Measurements from ENCODE around the gene RAPGEF3. TPM values are rescaled to one million over a fixed set of nuclear protein-coding genes. Genes with fewer than 3 reads are reported as not detected.

Gene RAPGEF3
- total RNA-seq, 2 experiments from 2014 or later, result 1.1 to 1.4 TPM

DNA sequence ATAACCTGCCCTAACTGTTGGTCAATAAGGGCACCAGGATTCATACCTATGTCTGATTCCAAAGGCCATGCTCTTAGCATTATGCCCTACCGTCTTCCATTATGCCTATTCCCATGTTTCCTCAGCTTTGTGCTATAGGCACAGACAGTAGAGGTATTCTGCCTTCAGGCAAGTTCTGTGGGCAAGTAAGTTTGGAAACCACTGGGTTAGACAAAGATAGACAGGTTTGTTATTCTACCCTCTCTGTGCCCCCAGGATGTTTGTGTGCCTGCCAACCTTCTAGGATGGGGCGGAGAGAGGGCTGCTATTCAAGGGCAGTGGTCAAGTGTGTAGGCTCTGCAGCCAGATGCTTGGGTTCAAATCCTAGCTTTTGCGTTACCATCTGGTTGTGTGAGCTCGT is 4.6 kb downstream of the RAPGEF3 start:
- POLR2A ChIA-PET, result no interaction called here
- CTCF ChIA-PET, result interaction anchor here (1.1 to 14.0 kb wide), 3 partner anchors 11 to 85 kb away, joined by 3 to 147 read pairs (median 10); no protein-coding TSS in a partner anchor

DNA sequence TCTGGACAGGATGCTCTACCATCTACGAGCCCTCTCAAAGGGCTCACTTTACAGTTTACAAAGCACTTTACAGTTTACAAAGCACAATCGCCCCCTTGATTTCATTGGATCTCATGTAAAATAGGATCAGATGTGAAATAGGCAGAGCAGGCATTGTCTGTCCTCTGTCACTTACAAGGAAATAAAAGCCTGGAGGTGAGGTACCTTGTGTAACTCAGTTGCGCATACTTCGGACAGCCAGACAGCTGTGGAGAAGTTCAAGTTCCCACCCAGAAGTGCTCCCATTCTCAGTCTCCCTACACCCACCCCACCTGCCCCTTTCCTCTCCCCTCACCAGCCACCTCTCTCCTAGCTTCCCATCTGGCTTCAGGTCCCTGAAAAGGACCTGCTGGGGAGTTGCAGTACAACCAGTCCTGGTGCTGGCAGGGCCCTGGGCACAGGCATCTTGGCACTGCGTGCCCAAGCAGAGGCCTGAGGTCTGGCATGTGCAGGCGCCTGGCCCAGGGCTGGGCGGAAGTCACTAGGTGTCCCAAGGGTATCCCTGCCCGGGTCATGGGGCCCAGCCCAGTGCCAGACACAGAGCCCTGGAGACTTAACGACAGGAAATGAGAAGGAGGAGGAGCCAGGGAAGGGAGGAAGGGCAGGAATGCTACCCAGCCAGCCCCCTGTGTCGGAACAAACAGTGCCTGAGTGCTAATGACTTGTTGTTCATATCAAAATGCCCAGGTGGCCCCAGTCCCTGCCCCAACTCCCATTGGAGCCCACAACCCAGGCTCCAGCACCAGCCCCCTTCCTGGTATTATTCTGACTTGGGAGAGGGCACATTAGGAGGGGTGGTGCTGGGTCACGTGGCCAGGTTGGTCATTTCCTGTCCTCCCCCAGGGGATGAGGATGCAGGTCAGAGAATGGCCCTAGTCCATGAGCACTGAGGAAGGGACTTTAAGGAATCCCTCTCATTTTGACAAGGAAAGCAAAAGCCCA is 5.4 kb downstream of the RAPGEF3 start:
- ChIA-PET POLR2A (no interaction called here), CTCF (interaction anchor here (1.1 to 14.0 kb wide), 2 partner anchors 11 to 26 kb away, joined by 3 to 147 read pairs; no protein-coding TSS in a partner anchor)

DNA sequence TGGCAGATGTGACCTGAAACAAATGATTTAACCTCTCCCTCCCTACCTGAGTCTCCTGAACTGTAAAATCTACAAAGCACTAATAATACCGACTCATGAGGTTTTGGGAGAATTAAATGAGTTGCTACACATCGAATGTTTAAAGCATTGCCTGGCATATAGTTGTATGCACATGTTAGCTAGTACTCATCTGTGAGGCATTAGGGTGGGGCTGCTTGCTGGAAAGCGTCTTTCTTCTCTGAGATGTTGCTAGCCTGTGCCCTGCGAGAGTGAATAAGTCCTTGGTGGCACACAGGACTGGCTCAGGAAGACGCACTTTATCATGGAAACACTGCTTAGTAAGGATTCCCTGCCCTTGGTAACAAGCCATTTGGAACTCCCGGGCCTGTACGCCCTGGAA is 6.1 kb downstream of the RAPGEF3 start:
- CTCF ChIA-PET, result interaction anchor here (14.0 kb wide), 1 partner anchor 10 kb away, joined by 147 read pairs; no protein-coding TSS in a partner anchor
- POLR2A ChIA-PET, result no interaction called here

DNA sequence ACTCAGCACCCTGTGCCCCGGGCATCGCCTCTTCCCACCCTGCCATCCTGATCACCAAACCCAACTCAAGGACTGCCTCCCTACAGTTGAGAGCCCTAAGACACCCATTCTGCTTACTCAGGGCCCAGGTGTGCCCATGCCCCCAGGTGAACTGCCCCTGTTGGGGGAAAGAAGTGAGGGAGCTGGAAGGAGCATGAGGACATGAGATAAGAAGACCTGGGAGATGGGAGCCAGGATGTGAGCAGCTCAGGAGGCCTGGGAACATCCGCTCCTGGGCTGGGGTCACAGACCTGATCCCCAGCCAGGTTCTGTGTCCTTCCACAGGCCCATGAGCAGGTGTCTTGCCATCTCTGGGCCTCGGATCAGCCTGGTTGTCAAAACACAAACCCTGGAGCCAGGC is 6.6 kb downstream of the RAPGEF3 start:
- CTCF ChIA-PET, result interaction anchor here (13.0 to 14.0 kb wide), 2 partner anchors 9 to 22 kb away, joined by 147 to 289 read pairs; partner anchors contain the start of gene SLC48A1
- POLR2A ChIA-PET, result no interaction called here

DNA sequence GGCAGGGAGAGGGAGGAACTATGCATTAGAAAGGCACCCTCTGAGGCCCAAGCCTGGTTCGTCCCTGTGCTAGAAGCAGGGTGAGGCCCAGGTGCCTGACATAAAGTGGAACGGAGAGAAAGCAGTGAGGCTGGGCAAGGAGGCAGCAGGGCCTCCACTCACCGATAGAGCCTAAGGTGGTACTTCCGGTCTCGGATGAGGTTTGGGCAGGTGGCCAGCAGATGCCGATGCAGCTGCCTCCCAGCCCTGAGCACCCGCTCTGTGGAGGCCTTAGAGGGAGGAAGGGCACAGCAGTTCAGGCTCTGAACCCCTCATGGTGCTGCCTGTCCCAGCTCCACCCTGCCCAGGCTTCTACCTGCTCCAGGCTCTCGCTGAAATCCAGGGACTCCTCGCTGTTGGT is 7.1 kb downstream of the RAPGEF3 start:
- POLR2A ChIA-PET, result no interaction called here
- CTCF ChIA-PET, result interaction anchor here (13.0 to 14.0 kb wide), 2 partner anchors 9 to 22 kb away, joined by 147 to 289 read pairs; partner anchors contain the start of gene SLC48A1

DNA sequence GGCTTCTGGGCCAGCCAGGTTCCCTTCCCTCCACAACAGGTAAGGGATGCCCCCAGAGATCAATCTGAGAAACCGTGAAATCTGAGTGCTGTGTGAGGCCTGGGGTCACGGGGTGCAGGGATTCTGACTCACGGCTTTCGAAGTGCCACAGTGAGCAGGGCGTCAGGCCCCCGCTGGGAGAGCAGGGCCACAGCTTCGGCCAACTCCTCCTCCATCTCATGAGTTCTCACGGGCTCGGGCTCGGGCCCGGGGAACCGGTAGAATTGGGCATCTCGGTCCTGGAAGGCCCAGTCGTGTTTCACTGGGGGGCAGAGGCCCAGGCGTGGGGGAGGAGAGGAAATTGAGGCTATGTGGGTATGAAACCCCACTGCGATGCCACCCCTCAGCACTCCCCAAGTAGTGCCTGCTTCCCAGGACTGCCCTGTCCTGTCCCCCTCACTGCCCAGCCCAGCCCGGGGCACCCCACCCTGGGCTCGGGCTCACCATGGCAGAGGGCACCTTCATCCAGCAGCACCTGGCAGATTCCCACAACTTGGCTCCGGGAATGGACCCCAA is 7.7 kb downstream of the RAPGEF3 start:
- POLR2A ChIA-PET, result no interaction called here
- CTCF ChIA-PET, result interaction anchor here (13.0 to 14.0 kb wide), 2 partner anchors 8 to 23 kb away, joined by 147 to 289 read pairs; partner anchors contain the start of gene SLC48A1

DNA sequence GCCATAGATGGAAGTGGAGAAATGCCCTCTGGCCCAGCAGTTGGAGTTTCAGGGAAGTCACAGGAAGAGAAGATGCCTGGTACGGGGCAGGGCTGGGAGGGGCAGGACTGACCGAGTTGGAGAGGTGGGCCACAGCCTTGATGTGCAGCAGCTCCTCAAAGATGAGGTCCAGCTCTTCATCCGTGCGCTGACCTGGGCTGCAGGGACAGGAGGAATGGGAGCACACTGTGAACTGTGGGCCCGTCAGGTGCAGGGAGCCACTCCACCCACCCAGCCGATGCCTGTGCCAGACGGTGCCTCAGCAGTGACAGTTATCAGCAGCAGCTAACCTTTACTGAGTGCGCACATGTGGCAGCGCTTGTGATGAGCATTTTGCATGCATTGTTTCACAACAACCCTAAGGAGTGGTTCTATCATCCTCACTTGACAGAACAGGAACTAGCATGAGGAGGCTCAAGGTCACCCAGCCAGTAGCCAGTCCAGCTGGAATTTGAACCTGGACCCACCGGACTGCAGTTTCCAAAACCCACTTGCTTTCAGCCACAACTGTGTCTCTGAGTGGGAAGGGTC is 8.4 kb downstream of the RAPGEF3 start:
- POLR2A ChIA-PET, result no interaction called here
- CTCF ChIA-PET, result interaction anchor here (0.8 to 14.0 kb wide), 3 partner anchors 8 to 44 kb away, joined by 3 to 289 read pairs (median 147); partner anchors contain the start of genes RPAP3 and SLC48A1

DNA sequence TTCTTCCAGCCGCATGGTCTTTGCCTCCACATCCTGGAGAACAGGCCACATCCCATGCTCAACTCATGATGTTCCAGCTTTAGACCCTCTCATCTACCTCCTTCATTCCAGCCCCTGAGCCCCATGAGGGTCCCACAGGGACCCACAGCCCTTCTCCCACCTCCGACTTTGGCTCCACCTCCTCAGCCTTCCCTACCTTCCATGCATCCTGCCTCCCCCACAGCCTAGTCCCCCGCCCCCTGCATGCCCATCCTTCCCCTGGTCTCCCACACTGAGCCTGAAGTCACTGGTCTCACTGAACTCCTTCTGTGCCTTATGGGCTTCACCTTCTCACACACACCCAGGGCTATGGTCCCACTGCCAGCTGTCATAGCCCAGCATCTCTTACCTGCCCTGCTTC is 9.8 kb downstream of the RAPGEF3 start:
- POLR2A ChIA-PET, result no interaction called here
- CTCF ChIA-PET, result interaction anchor here (0.6 to 13.0 kb wide), 3 partner anchors 25 to 916 kb away, joined by 3 to 289 read pairs (median 5); partner anchors contain the start of gene SLC48A1

DNA sequence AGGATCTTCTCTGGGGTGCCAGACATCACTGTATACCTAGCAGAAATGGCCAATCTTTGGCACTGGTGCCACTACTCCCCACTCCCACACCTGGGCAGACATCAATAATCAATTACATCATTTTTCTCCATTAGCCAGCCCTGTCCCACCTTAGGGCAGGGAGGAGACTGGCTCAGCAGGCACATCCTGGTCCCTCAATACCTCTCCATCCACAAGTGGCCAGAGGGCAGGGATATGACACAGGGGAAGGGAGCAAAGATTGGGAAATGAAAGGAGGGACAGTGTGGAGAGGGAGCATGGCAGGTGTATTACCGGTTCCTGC is 10.2 kb downstream of the RAPGEF3 start:
- ChIA-PET POLR2A (no interaction called here), CTCF (interaction anchor here (1.8 to 13.0 kb wide), 2 partner anchors 26 to 87 kb away, joined by 5 to 289 read pairs; partner anchors contain the start of gene SLC48A1)

DNA sequence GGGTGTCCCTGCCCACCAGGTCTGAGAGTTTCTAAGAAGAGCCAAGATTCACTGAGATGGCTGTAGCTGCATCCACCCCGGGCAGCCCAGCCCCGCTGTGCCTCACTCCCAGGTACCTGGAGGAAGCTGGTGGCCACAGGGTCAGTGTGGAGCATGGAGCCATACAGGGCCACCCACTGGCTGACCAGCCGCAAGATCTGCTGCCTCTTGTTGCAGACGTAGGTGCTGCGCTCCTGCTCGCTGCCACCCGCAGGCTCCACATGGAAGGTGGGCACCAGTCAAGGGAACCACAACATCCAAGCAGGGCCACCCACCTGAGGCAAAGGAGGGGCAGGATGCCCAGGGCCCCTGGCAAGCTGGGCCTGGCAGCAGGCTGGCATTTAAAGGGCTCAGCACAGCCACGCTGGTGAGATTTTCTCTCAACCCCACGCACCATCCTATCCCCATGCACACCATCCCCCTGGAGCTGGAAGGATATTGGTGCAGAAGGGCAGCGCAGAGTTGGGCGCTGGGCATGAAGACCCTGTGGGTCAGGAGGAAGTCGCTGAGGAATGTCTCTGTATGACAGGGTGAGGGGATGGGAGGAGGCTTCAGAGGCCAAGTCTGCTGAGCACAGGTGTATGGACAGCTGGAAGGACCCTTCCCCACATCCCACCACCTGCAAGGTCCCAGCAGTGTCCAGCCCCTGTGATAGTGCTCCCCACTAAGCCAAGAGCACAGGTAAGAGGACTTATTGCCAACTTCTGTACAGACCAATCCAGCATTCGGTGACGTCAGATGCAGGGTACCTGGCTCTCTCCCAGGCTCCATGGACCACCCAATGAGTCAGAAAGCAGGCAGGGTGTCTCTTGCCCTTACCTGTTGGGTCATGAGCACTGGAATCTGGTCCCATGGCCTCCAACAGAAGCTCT is 10.8 kb downstream of the RAPGEF3 start:
- ChIA-PET POLR2A (no interaction called here), CTCF (interaction anchor here (1.4 to 13.0 kb wide), 4 partner anchors 26 to 90 kb away, joined by 4 to 289 read pairs (median 5); partner anchors contain the start of gene SLC48A1)

DNA sequence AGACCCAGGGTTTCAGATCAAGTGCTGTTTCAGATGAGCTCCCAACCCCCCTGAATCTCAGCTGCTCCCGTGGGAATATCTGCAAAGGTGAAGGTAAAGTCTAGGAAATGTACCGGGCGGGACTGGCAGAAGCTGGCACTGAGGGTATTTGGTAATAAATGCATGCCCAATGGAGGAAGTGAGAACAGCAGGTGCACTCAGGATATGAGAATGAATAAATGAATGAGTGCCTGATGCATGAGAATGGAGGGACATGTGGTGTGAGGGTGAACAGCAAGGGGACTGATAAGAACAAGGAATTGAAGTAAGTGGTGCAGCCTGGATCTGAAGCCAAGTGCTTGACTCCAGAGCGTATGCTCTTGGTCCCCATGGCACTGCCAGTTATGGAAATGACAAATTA is 11.6 kb downstream of the RAPGEF3 start:
- POLR2A ChIA-PET, result no interaction called here
- CTCF ChIA-PET, result interaction anchor here (1.4 to 13.0 kb wide), 4 partner anchors 27 to 91 kb away, joined by 4 to 289 read pairs (median 5); partner anchors contain the start of gene SLC48A1

DNA sequence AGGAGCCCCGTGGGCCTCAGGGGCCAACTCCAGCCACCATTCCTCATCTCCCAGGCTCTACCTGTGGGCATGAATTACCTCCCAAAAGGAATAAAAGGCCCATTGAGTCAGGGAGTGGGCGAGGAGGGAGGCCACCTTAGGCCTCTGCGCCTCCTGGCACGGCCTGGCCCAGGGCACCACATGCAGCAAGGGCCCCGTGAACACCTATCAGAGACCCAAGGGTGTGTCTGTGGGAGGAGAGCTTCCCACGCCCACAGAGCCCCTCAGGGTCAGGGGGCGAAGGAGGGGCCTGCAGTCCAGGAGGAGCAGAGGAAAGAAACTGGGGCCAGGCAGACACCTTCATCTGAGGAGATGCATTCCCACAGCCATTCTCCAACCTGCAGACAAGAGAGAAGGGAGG is 12.2 kb downstream of the RAPGEF3 start:
- ChIA-PET POLR2A (no interaction called here), CTCF (interaction anchor here (1.4 to 13.0 kb wide), 3 partner anchors 27 to 91 kb away, joined by 4 to 289 read pairs (median 5); partner anchors contain the start of gene SLC48A1)

DNA sequence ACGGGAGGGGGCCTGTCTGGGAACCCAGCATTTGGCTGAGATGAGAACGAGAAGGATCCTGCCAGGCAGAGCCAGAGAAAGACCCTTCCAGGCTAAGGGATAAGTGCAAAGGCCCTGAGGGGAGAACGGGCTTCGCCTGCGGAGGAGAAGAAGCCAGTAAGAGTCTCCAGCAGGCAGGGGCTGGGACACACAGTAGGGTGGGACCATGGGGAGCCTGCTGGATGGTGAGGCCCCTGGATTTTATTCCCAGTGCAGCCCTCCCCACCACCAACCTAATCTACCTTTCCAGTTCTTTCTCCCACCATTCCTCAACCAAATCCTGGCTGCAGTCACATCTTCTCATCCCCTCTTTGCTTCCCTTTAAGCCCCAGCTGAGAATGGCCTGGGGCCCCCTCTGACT is 12.6 kb downstream of the RAPGEF3 start:
- POLR2A ChIA-PET, result no interaction called here
- CTCF ChIA-PET, result interaction anchor here (1.7 to 13.0 kb wide), 2 partner anchors 28 to 92 kb away, joined by 5 to 289 read pairs; partner anchors contain the start of gene SLC48A1

DNA sequence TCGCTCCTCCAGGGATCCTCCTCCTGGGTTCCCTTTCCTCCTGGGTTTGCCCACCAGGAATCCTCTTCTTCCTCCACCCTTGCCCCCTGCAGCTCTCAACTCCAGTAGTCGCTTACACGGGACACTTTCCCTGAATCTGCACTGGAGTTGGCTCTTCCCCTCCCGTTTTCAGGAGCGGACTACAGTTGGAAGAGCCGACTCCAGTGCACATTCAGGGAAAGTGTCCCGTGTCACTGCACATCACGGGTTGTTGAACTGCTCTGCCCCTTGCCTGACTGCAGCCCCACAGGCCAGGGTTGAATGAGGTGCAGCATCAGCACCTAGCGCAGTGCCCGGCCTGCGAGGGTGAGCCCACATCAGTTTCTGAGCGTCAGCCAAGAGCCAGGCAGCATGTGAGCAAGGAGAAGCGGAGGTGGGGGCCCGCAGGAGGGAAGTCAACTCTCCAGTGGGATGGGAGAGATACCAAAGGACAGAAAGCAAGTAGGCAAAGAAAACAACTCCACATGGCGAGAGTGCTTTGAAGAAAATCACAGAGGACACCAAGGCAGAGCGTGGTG is 13.1 kb downstream of the RAPGEF3 start:
- CTCF ChIA-PET, result interaction anchor here (1.5 to 13.0 kb wide), 5 partner anchors 9 to 88 kb away, joined by 4 to 289 read pairs (median 48); partner anchors contain the start of genes RAPGEF3 and SLC48A1
- POLR2A ChIA-PET, result no interaction called here

DNA sequence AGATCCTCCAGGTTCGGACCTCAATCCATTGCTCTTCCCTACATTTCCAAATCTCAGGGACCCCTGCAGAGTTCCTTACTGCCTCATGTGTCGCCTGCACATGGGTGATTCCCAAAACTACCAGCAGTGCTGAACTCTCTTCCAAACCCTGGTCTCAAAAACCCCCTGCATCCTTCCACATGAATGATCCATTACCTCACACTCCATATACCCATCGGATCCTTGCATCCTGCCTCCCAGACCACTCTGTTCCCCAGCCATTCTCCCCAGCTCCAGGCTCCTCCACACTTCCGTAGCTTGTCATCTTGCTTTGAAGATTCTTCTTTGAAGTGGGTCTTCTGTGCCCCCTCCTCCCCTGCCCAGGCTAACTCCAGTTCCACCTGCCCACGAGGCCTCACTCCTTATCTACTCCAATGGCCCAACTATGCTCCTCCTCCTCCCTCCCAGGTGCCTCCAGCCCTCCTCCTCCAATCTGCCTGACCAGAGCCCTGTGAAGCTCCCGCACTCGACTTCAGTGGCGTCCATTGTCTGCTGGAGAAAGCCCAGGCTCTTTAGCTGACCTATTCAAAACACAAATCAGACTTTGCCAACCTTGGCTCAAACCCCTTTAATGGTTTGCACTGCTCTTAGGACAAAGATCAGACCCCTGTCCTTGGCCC is 13.8 kb downstream of the RAPGEF3 start:
- ChIA-PET CTCF (interaction anchor here (0.7 to 13.0 kb wide), 13 partner anchors 9 to 205 kb away, joined by 3 to 289 read pairs (median 5); partner anchors contain the start of genes RAPGEF3 and SLC48A1), POLR2A (interaction anchor here (0.7 kb wide), 1 partner anchor 20 kb away, joined by 4 read pairs; the partner anchor contains the start of gene ENDOU)

DNA sequence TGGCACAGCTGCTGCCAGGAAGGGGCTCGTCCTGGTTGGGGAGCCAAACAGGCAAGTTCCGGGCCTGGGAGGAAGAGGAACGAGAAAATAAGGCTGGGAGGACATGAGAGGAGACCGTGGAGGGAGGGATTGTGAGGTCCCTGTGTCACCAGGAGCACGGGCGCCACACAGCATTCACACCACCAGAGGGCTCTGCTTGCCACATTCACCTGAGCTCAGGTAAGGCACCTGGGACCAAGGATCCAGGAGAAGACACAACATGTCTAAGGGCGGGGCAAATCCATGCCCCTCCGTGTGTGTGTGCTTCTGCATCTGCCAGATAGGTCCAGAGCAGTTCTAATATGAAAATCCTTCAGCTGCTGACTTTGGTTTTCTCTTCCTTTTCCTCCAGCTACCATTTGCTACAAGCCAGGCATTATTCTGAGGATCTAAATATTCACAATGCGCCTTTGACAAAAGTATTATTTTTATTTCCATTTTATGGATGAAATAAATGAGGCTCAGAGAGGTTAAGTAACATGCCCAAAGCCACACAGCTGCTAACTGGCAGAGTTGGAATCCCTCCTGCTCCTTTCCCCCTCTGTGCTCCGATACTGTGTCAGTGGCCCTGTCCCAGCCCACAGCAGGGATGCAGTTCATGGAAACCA is 14.6 kb downstream of the RAPGEF3 start:
- POLR2A ChIA-PET, result interaction anchor here (0.7 kb wide), 1 partner anchor 19 kb away, joined by 4 read pairs; the partner anchor contains the start of gene ENDOU
- CTCF ChIA-PET, result interaction anchor here (0.7 to 13.0 kb wide), 17 partner anchors 8 to 205 kb away, joined by 3 to 289 read pairs (median 5); partner anchors contain the start of genes RAPGEF3 and SLC48A1

All from activated CD8-positive, alpha-beta memory T cell treated with anti-CD3 and anti-CD28 coated beads for 36 hours (primary cell).